ENCODE data around the gene SH3BP4.

The SH3BP4 gene

DNA sequence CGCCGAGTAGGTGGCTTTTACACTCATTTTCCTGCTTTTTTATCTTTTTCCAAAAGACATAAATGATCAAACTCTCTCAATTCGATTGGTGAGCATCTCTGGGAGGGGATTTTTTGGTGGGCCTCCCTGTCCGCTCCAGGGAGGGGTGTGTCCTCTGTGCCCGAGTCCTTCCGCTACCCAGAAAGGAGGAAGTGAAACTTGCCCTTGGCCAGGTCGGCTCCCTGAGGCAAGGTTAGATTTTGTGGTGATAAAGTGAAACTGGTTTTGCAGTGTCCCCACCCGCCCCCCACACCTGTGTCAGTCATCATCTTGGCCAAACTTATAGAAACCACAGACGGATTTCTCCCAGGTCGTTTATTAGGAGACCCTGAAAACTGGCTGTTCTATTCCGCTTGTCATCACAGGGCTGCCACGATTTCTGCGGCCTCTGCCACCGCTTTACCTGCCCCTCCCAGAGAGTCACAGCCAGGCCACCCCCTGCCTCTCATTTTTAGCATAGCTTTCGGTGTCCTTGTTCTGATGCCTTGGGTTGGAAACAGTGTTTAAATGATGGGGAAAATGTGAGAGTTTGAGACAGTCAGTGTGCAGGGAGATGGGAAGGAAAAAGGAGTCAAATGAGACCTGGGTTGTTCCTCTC lies 93.6 kb downstream of the SH3BP4 start:
- ChIA-PET POLR2A (no interaction called here), CTCF (no interaction called here)
- DNase-seq (ENCODE audit: low read depth, low spot score): no peak
- TF ChIP-seq, protein P1, sequence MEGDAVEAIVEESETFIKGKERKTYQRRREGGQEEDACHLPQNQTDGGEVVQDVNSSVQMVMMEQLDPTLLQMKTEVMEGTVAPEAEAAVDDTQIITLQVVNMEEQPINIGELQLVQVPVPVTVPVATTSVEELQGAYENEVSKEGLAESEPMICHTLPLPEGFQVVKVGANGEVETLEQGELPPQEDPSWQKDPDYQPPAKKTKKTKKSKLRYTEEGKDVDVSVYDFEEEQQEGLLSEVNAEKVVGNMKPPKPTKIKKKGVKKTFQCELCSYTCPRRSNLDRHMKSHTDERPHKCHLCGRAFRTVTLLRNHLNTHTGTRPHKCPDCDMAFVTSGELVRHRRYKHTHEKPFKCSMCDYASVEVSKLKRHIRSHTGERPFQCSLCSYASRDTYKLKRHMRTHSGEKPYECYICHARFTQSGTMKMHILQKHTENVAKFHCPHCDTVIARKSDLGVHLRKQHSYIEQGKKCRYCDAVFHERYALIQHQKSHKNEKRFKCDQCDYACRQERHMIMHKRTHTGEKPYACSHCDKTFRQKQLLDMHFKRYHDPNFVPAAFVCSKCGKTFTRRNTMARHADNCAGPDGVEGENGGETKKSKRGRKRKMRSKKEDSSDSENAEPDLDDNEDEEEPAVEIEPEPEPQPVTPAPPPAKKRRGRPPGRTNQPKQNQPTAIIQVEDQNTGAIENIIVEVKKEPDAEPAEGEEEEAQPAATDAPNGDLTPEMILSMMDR (IDR thresholded peaks at IDR 0.05; ENCODE audit: insufficient read depth, low read length, missing control alignments): no peak
- H3K4me3 ChIP-seq (ENCODE audit: low read depth, low read length): no peak overlapping the region

GRCh38 chr2:235045973-235046343 lies 94.1 kb downstream of the SH3BP4 start:
- ChIA-PET CTCF (no interaction called here), POLR2A (no interaction called here)
- H3K4me3 ChIP-seq (ENCODE audit: low read depth, low read length): no peak overlapping the region
- no peak for DNase-seq (ENCODE audit: low read depth, low spot score)
- TF ChIP-seq, protein P1 (IDR thresholded peaks at IDR 0.05; ENCODE audit: insufficient read depth, low read length, missing control alignments): no peak

- ChIA-PET CTCF (no interaction called here), POLR2A (no interaction called here)
- DNase-seq (ENCODE audit: low read depth, low spot score): no peak
- H3K4me3 ChIP-seq (ENCODE audit: low read depth, low read length): no peak overlapping the region
- TF ChIP-seq, protein P1 (IDR thresholded peaks at IDR 0.05; ENCODE audit: insufficient read depth, low read length, missing control alignments): no peak
Measured at GRCh38 chr2:235046589-235046988, 94.8 kb downstream of the SH3BP4 start.

GRCh38 chr2:235047171-235048160 lies 95.6 kb downstream of the SH3BP4 start:
- TF ChIP-seq, protein P1 (IDR thresholded peaks at IDR 0.05; ENCODE audit: insufficient read depth, low read length, missing control alignments): no peak
- CTCF ChIA-PET: interaction anchor here (1.0 to 1.5 kb wide), 3 partner anchors 9 to 497 kb away, joined by 3 to 6 read pairs (median 3); no protein-coding TSS in a partner anchor
- POLR2A ChIA-PET: interaction anchor here (0.6 kb wide), 1 partner anchor 56 kb away, joined by 3 read pairs; no protein-coding TSS in a partner anchor
- DNase-seq (ENCODE audit: low read depth, low spot score): no peak
- H3K4me3 ChIP-seq (ENCODE audit: low read depth, low read length): no peak overlapping the region

GRCh38 chr2:235048549-235048948 lies 96.7 kb downstream of the SH3BP4 start:
- no peak overlapping the region for H3K4me3 ChIP-seq (ENCODE audit: low read depth, low read length)
- TF ChIP-seq, protein P1 (IDR thresholded peaks at IDR 0.05; ENCODE audit: insufficient read depth, low read length, missing control alignments): no peak
- CTCF ChIA-PET: interaction anchor here (0.7 to 1.5 kb wide), 3 partner anchors 10 to 503 kb away, joined by 3 to 6 read pairs (median 3); no protein-coding TSS in a partner anchor
- DNase-seq (ENCODE audit: low read depth, low spot score): no peak
- POLR2A ChIA-PET: interaction anchor here (0.6 kb wide), 1 partner anchor 55 kb away, joined by 3 read pairs; no protein-coding TSS in a partner anchor

GRCh38 chr2:235049069-235049468 lies 97.3 kb downstream of the SH3BP4 start:
- TF ChIP-seq, protein P1 (IDR thresholded peaks at IDR 0.05; ENCODE audit: insufficient read depth, low read length, missing control alignments): no peak
- H3K4me3 ChIP-seq (ENCODE audit: low read depth, low read length): no peak overlapping the region
- DNase-seq (ENCODE audit: low read depth, low spot score): no peak
- ChIA-PET CTCF (interaction anchor here (0.7 to 1.5 kb wide), 2 partner anchors 10 to 504 kb away, joined by 3 to 6 read pairs; no protein-coding TSS in a partner anchor), POLR2A (no interaction called here)

Data from AG04449 (cell line).